K562 (cell line): ENCODE results near the gene CHGA. TPM values are rescaled to one million over a fixed set of nuclear protein-coding genes. Genes with fewer than 3 reads are reported as not detected.

Experiments used
- ATAC-seq: fragments of 200-7000 bp; cut with Tn5 transposase; 3 replicates; pipeline ENCODE4 v1.9.1; 2020; ENCODE audit warnings: moderate library complexity
- BruUV-seq: library from RNA; stranded (reverse); fragments of 400-500 nt; replicated peaks from 2 replicates; lab custom pipeline; 2021; lab: Mats Ljungman, UMichigan
- CTCF ChIA-PET: fragments of 300-600 bp; formaldehyde crosslinking; extraction: SDS; loops from one replicate; lab custom pipeline; 2021; ENCODE audit warnings: low intra/inter-chr PET ratio; lab: Yijun Ruan, JAX
- POLR2A ChIA-PET: fragments of 300-600, 350-650 bp; sonication (Branson Sonifier 250); formaldehyde crosslinking; extraction: SDS; loops from one replicate; lab custom pipeline; 2021; ENCODE audit warnings: antibody characterized with exemption, inconsistent platforms; lab: Yijun Ruan, JAX
- DNase-seq, 4 experiments: peaks; one replicate each; pipeline versions ENCODE4 v3.0.0 to v3.0.0-alpha.2; 2011 to 2018; ENCODE audit warnings: low spot score in 3 of 4, mixed read lengths in 3 of 4; ENCODE audit errors: extremely low read depth in 1 of 4
- FAIRE-seq: peaks from 2 replicates; lab custom pipeline; 2011; peaks lifted over from hg19 to GRCh38; lab: Jason Lieb, UNC
- H2AFZ ChIP-seq: 2 replicates; pipeline ENCODE4 v1.6.0; 2011; ENCODE audit warnings: low read depth, low read length, control low read depth, inconsistent platforms
- H3K27ac ChIP-seq: fragments of 200-600 bp; 3 replicates; pipeline ENCODE4 v1.8.0; 2011; ENCODE audit warnings: low read depth, mild to moderate bottlenecking, control low read depth, inconsistent platforms, low read length, moderate library complexity, mixed read lengths; ENCODE audit errors: extremely low read depth
- H3K27me3 ChIP-seq, 2 experiments: fragments of 300-600 bp in 1 of 2; 2 replicates in 1 of 2; 3 replicates in 1 of 2; pipeline versions ENCODE4 v1.6.0 to v1.8.0; 2011; ENCODE audit warnings: inconsistent platforms in 2 of 2, low read length in 2 of 2, mild to moderate bottlenecking in 1 of 2, mixed read lengths in 1 of 2, moderate library complexity in 1 of 2; ENCODE audit not compliant: control insufficient read depth in 2 of 2, insufficient read depth in 2 of 2
- H3K36me3 ChIP-seq: fragments of 300-600 bp; 3 replicates; pipeline ENCODE4 v1.8.0; 2011; ENCODE audit warnings: mild to moderate bottlenecking, low read length, inconsistent platforms; ENCODE audit not compliant: control insufficient read depth, insufficient read depth
- H3K4me1 ChIP-seq, 2 experiments: fragments of 200-600 bp in 1 of 2; replicated peaks in 1 of 2; 2 replicates in 1 of 2; 3 replicates in 1 of 2; pipeline versions ENCODE4 v1.5.1 to v1.8.0; 2011; ENCODE audit warnings: inconsistent platforms in 2 of 2, low read length in 2 of 2, mild to moderate bottlenecking in 1 of 2, mixed read lengths in 1 of 2, moderate library complexity in 1 of 2; ENCODE audit not compliant: control insufficient read depth in 2 of 2, insufficient read depth in 2 of 2
- H3K4me2 ChIP-seq: 2 replicates; pipeline ENCODE4 v1.6.1; 2011; ENCODE audit warnings: low read length, control low read depth, inconsistent platforms, mixed read lengths; ENCODE audit not compliant: insufficient read depth
- H3K4me3 ChIP-seq: fragments of 200-600 bp; sonication (generic), shearing (Covaris generic); 2 replicates; pipeline ENCODE4 v1.5.1; 2016; ENCODE audit warnings: control low read depth, inconsistent platforms
- H3K79me2 ChIP-seq: fragments of 200-600 bp; 3 replicates; pipeline ENCODE4 v1.8.0; 2011; ENCODE audit warnings: low read length, inconsistent platforms; ENCODE audit not compliant: control insufficient read depth, insufficient read depth
- H3K9ac ChIP-seq, 2 experiments: 2 replicates each; pipeline versions ENCODE4 v1.6.0 to v1.6.1; 2011; ENCODE audit warnings: low read depth in 2 of 2, low read length in 2 of 2, control low read depth in 1 of 2, inconsistent platforms in 1 of 2, mild to moderate bottlenecking in 1 of 2, mixed read lengths in 1 of 2; ENCODE audit not compliant: insufficient read depth in 1 of 2
- H3K9me1 ChIP-seq: one replicate; pipeline ENCODE4 v1.6.0; 2011; ENCODE audit warnings: inconsistent platforms, mild to moderate bottlenecking, low read length, moderate library complexity; ENCODE audit not compliant: control insufficient read depth, insufficient read depth
- H3K9me3 ChIP-seq: replicated peaks from 2 replicates; pipeline ENCODE4 v1.5.1; 2011; ENCODE audit warnings: low read depth, low read length, inconsistent platforms; ENCODE audit not compliant: control insufficient read depth, insufficient read depth
- H4K20me1 ChIP-seq: replicated peaks from 2 replicates; pipeline ENCODE4 v1.6.1; 2011; ENCODE audit warnings: low read length, inconsistent platforms, mixed read lengths; ENCODE audit not compliant: control insufficient read depth, insufficient read depth
- GTF2E2 ChIP-seq: fragments of 200-800 bp; sonication (Bioruptor generic); IDR thresholded peaks from 2 replicates; pipeline ENCODE4 v1.6.1; 2016; ENCODE audit warnings: missing genetic modification characterization, missing compliant biosample characterization
- LARP7 ChIP-seq: fragments of 450-650 bp; IDR thresholded peaks from 2 replicates; pipeline ENCODE4 v1.6.1; 2016
- MAZ ChIP-seq, 2 experiments: fragments of 450-650 bp in 1 of 2; sonication (generic) in 1 of 2; formaldehyde crosslinking; IDR thresholded peaks in 1 of 2; conservative IDR thresholded peaks in 1 of 2; 2 replicates each; pipeline versions ENCODE4 v1.4.0 to v1.5.0; 2020; ENCODE audit warnings: mild to moderate bottlenecking in 1 of 2, missing genetic modification reagents in 1 of 2
- PURB ChIP-seq: sonication (generic); formaldehyde crosslinking; IDR thresholded peaks from 2 replicates; pipeline ENCODE4 v1.9.0; 2021; ENCODE audit warnings: low read depth, mild to moderate bottlenecking, missing genetic modification reagents
- RUNX1 ChIP-seq: sonication (generic); IDR thresholded peaks from 2 replicates; pipeline ENCODE4 v1.6.1; 2016; ENCODE audit warnings: antibody characterized with exemption, low read depth
- SAP30 ChIP-seq: fragments of 200-600 bp; sonication (generic); IDR thresholded peaks from 2 replicates; pipeline ENCODE4 v1.6.1; 2012; ENCODE audit warnings: borderline replicate concordance, low read depth, mild to moderate bottlenecking, moderate library complexity, low read length, control low read depth, inconsistent platforms; ENCODE audit not compliant: insufficient read depth, poor library complexity, severe bottlenecking
- ZC3H4 ChIP-seq: sonication (generic); formaldehyde crosslinking; IDR thresholded peaks from 2 replicates; pipeline ENCODE4 v1.9.0; 2021; ENCODE audit warnings: missing genetic modification reagents, borderline replicate concordance
- ZNF707 ChIP-seq: fragments of 250-450 bp; sonication (Bioruptor Pico); conservative IDR thresholded peaks from 2 replicates; pipeline ENCODE4 v1.8.0; 2022; ENCODE audit warnings: inconsistent platforms, mild to moderate bottlenecking, moderate library complexity
- whole genome bisulfite sequencing: fragments of 100-300 bp; shearing (Covaris generic); methylation state at CpG from one replicate; pipeline ENCODE4 v1.1.6; 2016; ENCODE audit warnings: low coverage, mixed read lengths; ENCODE audit not compliant: insufficient coverage; ENCODE audit errors: missing lambda C conversion rate; 5-methylcytosine and 5-hydroxymethylcytosine counted together
- in situ Hi-C: fragments of 300-500 bp; cut with MboI; formaldehyde crosslinking; loops from 4 replicates; pipeline ENCODE4 v1.15.0; 2018; ENCODE audit warnings: inconsistent platforms, mixed read lengths
- intact Hi-C: fragments of 100-400 bp; cut with micrococcal nuclease; formaldehyde crosslinking; loops from 2 replicates; pipeline ENCODE4 v1.14.2; 2022
- polyA plus RNA-seq, 8 experiments: library from polyadenylated mRNA; depleted of rRNA in 4 of 8; stranded (reverse) in 5 of 8; unstranded in 3 of 8; fragments of >200 nt; fragmentation: Nextera tagmentation in 2 of 8; fragmentation: Illumina TruSeq in 1 of 8; extraction: Ambion mirVana in 2 of 8; extraction: Trizol in 1 of 8; gene quantifications; 2 replicates each; pipeline versions ENCODE4 v1.2.1 to v1.2.3, GENCODE V29; 2011 to 2014; ENCODE audit warnings: inconsistent platforms in 1 of 8, missing spikeins in 1 of 8
- total RNA-seq, 7 experiments: library from RNA; depleted of rRNA in 6 of 7; stranded (reverse); fragments of >200 nt in 6 of 7; fragmentation: Illumina TruSeq in 2 of 7; extraction: Trizol in 2 of 7; gene quantifications; 2 replicates each; pipeline versions ENCODE4 v1.2.1 to v1.2.3, GENCODE V29; 2011 to 2021; ENCODE audit warnings: low replicate concordance in 1 of 7
- TF ChIP-seq, protein P1 (sequence below): sonication (generic); formaldehyde crosslinking; IDR thresholded peaks from 2 replicates; pipeline ENCODE4 v1.8.1; 2023; ENCODE audit warnings: mild to moderate bottlenecking, missing genetic modification reagents

The CHGA gene
- total and polyA plus RNA-seq, 9 of the 15 experiments (the other 6 are each of a cell fraction or from before 2014, with no cell fraction given), result not detected

DNA sequence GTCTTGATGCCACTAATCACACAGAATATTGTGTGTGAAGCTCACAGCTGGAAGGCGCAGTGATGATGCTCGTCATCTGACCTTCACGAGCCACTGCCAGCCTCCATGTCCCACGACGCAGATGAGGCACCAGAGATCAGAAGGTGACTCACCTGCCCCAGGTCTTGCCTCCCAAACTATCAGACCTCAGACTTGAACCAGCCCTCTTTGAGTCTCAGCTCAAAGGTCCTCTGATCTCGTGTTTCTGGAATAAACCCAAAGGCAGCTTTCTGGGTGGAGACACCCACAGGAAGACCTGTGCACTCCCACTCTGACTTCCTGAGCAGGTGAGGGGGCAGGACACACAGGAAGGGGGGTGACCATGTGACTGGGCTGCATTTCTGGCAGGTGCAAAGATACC, 19.6 kb upstream of the CHGA start:
- ChIA-PET CTCF (no interaction called here), POLR2A (no interaction called here)
- DNase-seq, result no peak
- no peak overlapping the region for H3K4me3 ChIP-seq
- H3K27ac ChIP-seq, result no peak overlapping the region
- intact Hi-C loops, result no loop called here
- no peak for FAIRE-seq
- ATAC-seq, result no peak
- H3K4me2 ChIP-seq, result no peak overlapping the region
- H3K36me3 ChIP-seq, result no peaks in the 10 kb centered on the region
- peaks cover 4 to 38% of the 10 kb centered on the region in 2 experiments for H3K27me3 ChIP-seq
- TF ChIP-seq GTF2E2 (tag) (no peak), ZC3H4 (no peak), PURB (CRISPR knock-in tag) (no peak), ZNF707 (CRISPR knock-in tag) (no peak), SAP30 (no peak), MAZ (CRISPR knock-in tag; conservative IDR thresholded peaks at IDR 0.05 in 1 of 2, IDR thresholded peaks at IDR 0.05 in 1 of 2) (no peak), RUNX1 (no peak), LARP7 (no peak)
- TF ChIP-seq, protein P1, sequence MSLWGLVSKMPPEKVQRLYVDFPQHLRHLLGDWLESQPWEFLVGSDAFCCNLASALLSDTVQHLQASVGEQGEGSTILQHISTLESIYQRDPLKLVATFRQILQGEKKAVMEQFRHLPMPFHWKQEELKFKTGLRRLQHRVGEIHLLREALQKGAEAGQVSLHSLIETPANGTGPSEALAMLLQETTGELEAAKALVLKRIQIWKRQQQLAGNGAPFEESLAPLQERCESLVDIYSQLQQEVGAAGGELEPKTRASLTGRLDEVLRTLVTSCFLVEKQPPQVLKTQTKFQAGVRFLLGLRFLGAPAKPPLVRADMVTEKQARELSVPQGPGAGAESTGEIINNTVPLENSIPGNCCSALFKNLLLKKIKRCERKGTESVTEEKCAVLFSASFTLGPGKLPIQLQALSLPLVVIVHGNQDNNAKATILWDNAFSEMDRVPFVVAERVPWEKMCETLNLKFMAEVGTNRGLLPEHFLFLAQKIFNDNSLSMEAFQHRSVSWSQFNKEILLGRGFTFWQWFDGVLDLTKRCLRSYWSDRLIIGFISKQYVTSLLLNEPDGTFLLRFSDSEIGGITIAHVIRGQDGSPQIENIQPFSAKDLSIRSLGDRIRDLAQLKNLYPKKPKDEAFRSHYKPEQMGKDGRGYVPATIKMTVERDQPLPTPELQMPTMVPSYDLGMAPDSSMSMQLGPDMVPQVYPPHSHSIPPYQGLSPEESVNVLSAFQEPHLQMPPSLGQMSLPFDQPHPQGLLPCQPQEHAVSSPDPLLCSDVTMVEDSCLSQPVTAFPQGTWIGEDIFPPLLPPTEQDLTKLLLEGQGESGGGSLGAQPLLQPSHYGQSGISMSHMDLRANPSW (CRISPR knock-in tag), result no peak
- BruUV-seq, result no TSS peak
- H3K9me1 ChIP-seq, result no peaks in the 10 kb centered on the region
- H3K9ac ChIP-seq, result no peak overlapping the region
- no peaks in the 10 kb centered on the region for H3K9me3 ChIP-seq
- H3K79me2 ChIP-seq, result no peaks in the 10 kb centered on the region
- H4K20me1 ChIP-seq, result peaks cover 5% of the 10 kb centered on the region; the same call in 1 of the 2 replicates
- H3K4me1 ChIP-seq, result no peaks in the 10 kb centered on the region
- WGBS, result 0% methylated on average over 4 of the region's 6 CpGs
- no peak overlapping the region for H2AFZ ChIP-seq
- in situ Hi-C loops, result no loop called here
